ENCODE data around the gene CNTNAP2.

DNA sequence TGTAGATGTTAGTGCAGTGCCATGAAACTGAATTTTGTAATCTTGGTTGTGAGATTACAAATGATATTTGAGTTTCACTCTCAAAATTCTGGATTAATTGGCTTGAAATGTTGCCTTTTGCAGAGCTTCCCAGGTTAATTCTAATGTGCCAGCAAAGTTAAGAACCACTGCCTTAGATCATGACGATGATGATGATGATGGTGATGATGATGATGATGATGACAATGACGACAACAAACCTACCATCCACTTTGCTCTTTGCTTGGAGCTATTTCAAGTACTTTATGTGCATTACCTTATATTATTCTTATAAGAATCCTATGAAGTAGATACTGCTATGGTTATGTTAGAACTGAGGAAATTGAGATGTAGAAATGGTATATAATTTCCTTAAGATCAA, 261.6 kb downstream of the CNTNAP2 start:
- TF ChIP-seq, protein P1, sequence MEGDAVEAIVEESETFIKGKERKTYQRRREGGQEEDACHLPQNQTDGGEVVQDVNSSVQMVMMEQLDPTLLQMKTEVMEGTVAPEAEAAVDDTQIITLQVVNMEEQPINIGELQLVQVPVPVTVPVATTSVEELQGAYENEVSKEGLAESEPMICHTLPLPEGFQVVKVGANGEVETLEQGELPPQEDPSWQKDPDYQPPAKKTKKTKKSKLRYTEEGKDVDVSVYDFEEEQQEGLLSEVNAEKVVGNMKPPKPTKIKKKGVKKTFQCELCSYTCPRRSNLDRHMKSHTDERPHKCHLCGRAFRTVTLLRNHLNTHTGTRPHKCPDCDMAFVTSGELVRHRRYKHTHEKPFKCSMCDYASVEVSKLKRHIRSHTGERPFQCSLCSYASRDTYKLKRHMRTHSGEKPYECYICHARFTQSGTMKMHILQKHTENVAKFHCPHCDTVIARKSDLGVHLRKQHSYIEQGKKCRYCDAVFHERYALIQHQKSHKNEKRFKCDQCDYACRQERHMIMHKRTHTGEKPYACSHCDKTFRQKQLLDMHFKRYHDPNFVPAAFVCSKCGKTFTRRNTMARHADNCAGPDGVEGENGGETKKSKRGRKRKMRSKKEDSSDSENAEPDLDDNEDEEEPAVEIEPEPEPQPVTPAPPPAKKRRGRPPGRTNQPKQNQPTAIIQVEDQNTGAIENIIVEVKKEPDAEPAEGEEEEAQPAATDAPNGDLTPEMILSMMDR (conservative IDR thresholded peaks at IDR 0.05; ENCODE audit: low read depth, low read length): no peak
- TF ChIP-seq EZH2 (IDR thresholded peaks at IDR 0.05; ENCODE audit: borderline replicate concordance, low read depth, low read length, poor library complexity, severe bottlenecking): no peak
